Prostate gland (tissue), 2 donors: Measurements from ENCODE around the gene FREM3. TPM values are rescaled to one million over a fixed set of nuclear protein-coding genes. Genes with fewer than 3 reads are reported as not detected.

Source experiments
- DNase-seq: peaks from one replicate; pipeline ENCODE4 v3.0.0-alpha.2; 2019; ENCODE audit warnings: low spot score
- H3K27ac ChIP-seq, 2 donors: fragments of 200-600 bp; sonication (generic); 2 replicates each; pipeline ENCODE4 v1.5.1; 2017 to 2019
- H3K27me3 ChIP-seq: fragments of 200-600 bp; sonication (generic); replicated peaks from 2 replicates; pipeline ENCODE4 v1.5.1; 2019; ENCODE audit not compliant: insufficient read depth
- H3K36me3 ChIP-seq, 2 donors: fragments of 200-600 bp; sonication (generic); 1 replicate in 1 of 2; 2 replicates in 1 of 2; pipeline versions ENCODE4 v1.5.1 to v1.8.1; 2017 to 2019
- H3K4me1 ChIP-seq: fragments of 200-600 bp; sonication (generic); replicated peaks from 2 replicates; pipeline ENCODE4 v1.5.1; 2019
- H3K4me3 ChIP-seq, 2 donors: fragments of 200-600 bp; sonication (generic); 2 replicates each; pipeline ENCODE4 v1.5.1; 2017 to 2019
- H3K9me3 ChIP-seq: fragments of 200-600 bp; sonication (generic); 2 replicates; pipeline ENCODE4 v1.5.1; 2017
- CTCF ChIP-seq, 4 experiments: fragments of 200-600 bp in 2 of 4; fragments of 450-650 bp in 2 of 4; sonication (generic) in 2 of 4; IDR thresholded peaks; 1 replicate in 3 of 4; 2 replicates in 1 of 4; pipeline ENCODE4 v1.5.1; 2016 to 2019; ENCODE audit warnings: antibody characterized with exemption in 4 of 4, mild to moderate bottlenecking in 2 of 4, moderate library complexity in 2 of 4
- POLR2A ChIP-seq: fragments of 450-650 bp; IDR thresholded peaks from one replicate; pipeline ENCODE4 v1.6.1; 2016; ENCODE audit warnings: antibody characterized with exemption, mild to moderate bottlenecking
- POLR2AphosphoS5 ChIP-seq: sonication (generic); formaldehyde crosslinking; IDR thresholded peaks from one replicate; pipeline ENCODE4 v1.6.1; 2017; ENCODE audit warnings: antibody characterized with exemption
- WGBS: methylation state at CpG from one replicate; pipeline ENCODE4 v1.1.5; 2018; 5-methylcytosine and 5-hydroxymethylcytosine counted together
- intact Hi-C: fragments of 100-400 bp; cut with DNase I; formaldehyde crosslinking; loops from one replicate; pipeline ENCODE4 v1.14.2; 2022
- total RNA-seq, 2 donors: library from RNA; depleted of rRNA; stranded (reverse); fragments of >200 nt; gene quantifications; one replicate each; pipeline ENCODE4 v1.1.0, GENCODE V29; 2016

FREM3 gene
- total RNA-seq, 2 donors from 2014 or later, result 0.06 TPM; not detected in 1

GRCh38 chr4:143668930-143669552, 31.4 kb downstream of the FREM3 start:
- Histone ChIP-seq H3K36me3 (no peaks in the 10 kb centered on the region), H3K27ac (no peak overlapping the region), H3K27me3 (no peaks in the 10 kb centered on the region), H3K4me3 (no peak overlapping the region), H3K9me3 (no peaks in the 10 kb centered on the region), H3K4me1 (no peaks in the 10 kb centered on the region)
- WGBS, result 93% methylated on average over 9 of the region's 9 CpGs
- no peak for DNase-seq
- intact Hi-C loops, result no loop called here
- no peak for TF ChIP-seq POLR2A
- TF ChIP-seq POLR2AphosphoS5, result no peak
- no peak for TF ChIP-seq CTCF (IDR thresholded peaks at IDR 0.05)

- intact Hi-C loops, result no loop called here
- Histone ChIP-seq H3K36me3 (no peaks in the 10 kb centered on the region), H3K4me3 (no peak overlapping the region), H3K27ac (no peak overlapping the region), H3K9me3 (no peaks in the 10 kb centered on the region), H3K4me1 (no peaks in the 10 kb centered on the region), H3K27me3 (no peaks in the 10 kb centered on the region)
- TF ChIP-seq CTCF (IDR thresholded peaks at IDR 0.05), result no peak
- no peak for TF ChIP-seq POLR2A
- TF ChIP-seq POLR2AphosphoS5, result peak; percentile 10
- WGBS, result 30% methylated on average over 4 of the region's 4 CpGs
- DNase-seq, result no peak
These were observed 33.0 kb downstream of the FREM3 start for GRCh38 chr4:143667461-143667860.

- Histone ChIP-seq H3K27me3 (no peaks in the 10 kb centered on the region), H3K4me3 (no peak overlapping the region), H3K36me3 (no peaks in the 10 kb centered on the region), H3K9me3 (no peaks in the 10 kb centered on the region), H3K27ac (no peak overlapping the region), H3K4me1 (no peaks in the 10 kb centered on the region)
- intact Hi-C loops, result no loop called here
- TF ChIP-seq POLR2AphosphoS5, result no peak
- TF ChIP-seq POLR2A, result no peak
- TF ChIP-seq CTCF (IDR thresholded peaks at IDR 0.05), result no peak
- WGBS, result 96% methylated on average over 4 of the region's 4 CpGs
- DNase-seq, result no peak
These were observed 42.1 kb downstream of the FREM3 start for GRCh38 chr4:143658336-143658735.

GRCh38 chr4:143654571-143654970, 45.9 kb downstream of the FREM3 start:
- WGBS, result 82% methylated on average over 1 of the region's 1 CpG
- no peak for TF ChIP-seq POLR2AphosphoS5
- no peak for TF ChIP-seq CTCF (IDR thresholded peaks at IDR 0.05)
- no peak for TF ChIP-seq POLR2A
- Histone ChIP-seq H3K4me1 (no peaks in the 10 kb centered on the region), H3K9me3 (no peaks in the 10 kb centered on the region), H3K36me3 (no peaks in the 10 kb centered on the region), H3K27me3 (no peaks in the 10 kb centered on the region), H3K4me3 (no peak overlapping the region), H3K27ac (no peak overlapping the region)
- intact Hi-C loops, result no loop called here
- no peak for DNase-seq

- no peak for TF ChIP-seq POLR2AphosphoS5
- TF ChIP-seq CTCF (IDR thresholded peaks at IDR 0.05), result no peak
- no peak for TF ChIP-seq POLR2A
- H3K27ac ChIP-seq, result no peak overlapping the region
- no peaks in the 10 kb centered on the region for H3K9me3 ChIP-seq
- no peaks in the 10 kb centered on the region for H3K27me3 ChIP-seq
- no peaks in the 10 kb centered on the region for H3K4me1 ChIP-seq
- H3K4me3 ChIP-seq, result no peak overlapping the region
- intact Hi-C loops, result no loop called here
- WGBS, result 90% methylated on average over 3 of the region's 3 CpGs
- DNase-seq, result no peak
- H3K36me3 ChIP-seq, result no peaks in the 10 kb centered on the region
These were observed 47.4 kb downstream of the FREM3 start for GRCh38 chr4:143653031-143653430.
